T1000 (cell line): Measurements from ENCODE around the gene SLC22A17.
"Not testable (repeated sequence)": the region's sequence is repeated elsewhere in the genome, so short reads cannot be mapped to it uniquely, and the experiment has no call there.

ENCODE experiments used
- DNase-seq: peaks from one replicate; lab custom pipeline; 2025; ENCODE audit warnings: mixed read lengths; lab: John Stamatoyannopoulos, UW

Gene SLC22A17

GRCh38 chr14:23339506-23340268 is 13.0 kb downstream of the SLC22A17 start:
- no peak for DNase-seq

- DNase-seq = no peak
Observed at GRCh38 chr14:23335623-23336022, 17.1 kb downstream of the SLC22A17 start.

GRCh38 chr14:23327947-23328744 is 24.5 kb downstream of the SLC22A17 start:
- peak; percentile 8 for DNase-seq

GRCh38 chr14:23326491-23327332 is 26.0 kb downstream of the SLC22A17 start:
- no peak for DNase-seq

- not testable (repeated sequence) for DNase-seq
Observed at GRCh38 chr14:23325746-23326145, 26.9 kb downstream of the SLC22A17 start.

GRCh38 chr14:23324993-23325392 is 27.7 kb downstream of the SLC22A17 start:
- no peak for DNase-seq

GRCh38 chr14:23324455-23324846 is 28.2 kb downstream of the SLC22A17 start:
- DNase-seq = no peak

- DNase-seq = no peak
Observed at GRCh38 chr14:23323838-23324454, 28.7 kb downstream of the SLC22A17 start.

GRCh38 chr14:23322568-23323517 is 29.8 kb downstream of the SLC22A17 start:
- DNase-seq = no peak

- peak; percentile 19 for DNase-seq
Observed at GRCh38 chr14:23321572-23322547, 30.8 kb downstream of the SLC22A17 start.

GRCh38 chr14:23320584-23321571 is 31.8 kb downstream of the SLC22A17 start, which contains the start of gene PABPN1:
Gene PABPN1 (plus strand): TSS chr14:23321457. CDS start chr14:23321470, 13 bp downstream.
- DNase-seq = peak; percentile 98

GRCh38 chr14:23319746-23320583 is 32.7 kb downstream of the SLC22A17 start:
- no peak for DNase-seq

- no peak for DNase-seq
Observed at GRCh38 chr14:23316300-23316699, 36.4 kb downstream of the SLC22A17 start.

- no peak for DNase-seq
Observed at GRCh38 chr14:23310546-23310945, 42.1 kb downstream of the SLC22A17 start.

GRCh38 chr14:23308721-23309445 is 43.8 kb downstream of the SLC22A17 start:
- DNase-seq = no peak
